ENCODE data around the gene GJA8. TPM values are rescaled to one million over a fixed set of nuclear protein-coding genes. Genes with fewer than 3 reads are reported as not detected.
"Not testable (repeated sequence)": the region's sequence is repeated elsewhere in the genome, so short reads cannot be mapped to it uniquely, and the experiment has no call there.

The GJA8 gene
- total RNA-seq, result not detected

GRCh38 chr1:147902253-147902845 is at the start of gene GJA8:
Gene GJA8 (plus strand): TSS chr1:147902795. CDS start chr1:147907956, 5,161 bp downstream.
- H3K27ac Mint-ChIP-seq, result no peak within 1 kb of the TSS
- no peaks in the 10 kb centered on the region for H3K9me3 Mint-ChIP-seq (ENCODE audit: low read depth)
- peaks cover 7% of the 10 kb centered on the region for H3K27me3 Mint-ChIP-seq
- H3K36me3 Mint-ChIP-seq, result no peaks in the 10 kb centered on the region
- H3K4me3 Mint-ChIP-seq, result no peak within 1 kb of the TSS
- peaks cover 15% of the 10 kb centered on the region for H3K4me1 Mint-ChIP-seq
- DNase-seq (no peak), ATAC-seq (no peak)
- CTCF ChIA-PET, result interaction anchor here (2.7 kb wide), 1 partner anchor 10 kb away, joined by 20 read pairs; no protein-coding TSS in a partner anchor

GRCh38 chr1:147853391-147853790 is 49.2 kb upstream of the GJA8 start:
- no peaks in the 10 kb centered on the region for H3K36me3 Mint-ChIP-seq
- H3K4me3 Mint-ChIP-seq, result no peak overlapping the region
- peaks cover 5% of the 10 kb centered on the region for H3K4me1 Mint-ChIP-seq
- CTCF ChIA-PET, result no interaction called here
- DNase-seq (no peak), ATAC-seq (no peak)
- no peak overlapping the region for H3K27ac Mint-ChIP-seq
- H3K27me3 Mint-ChIP-seq, result peaks cover 31% of the 10 kb centered on the region
- H3K9me3 Mint-ChIP-seq (ENCODE audit: low read depth), result no peaks in the 10 kb centered on the region

GRCh38 chr1:147854989-147855388 is 47.6 kb upstream of the GJA8 start:
- H3K27ac Mint-ChIP-seq; ATAC-seq; H3K9me3 Mint-ChIP-seq (ENCODE audit: low read depth); H3K36me3 Mint-ChIP-seq; H3K4me1 Mint-ChIP-seq; H3K4me3 Mint-ChIP-seq; CTCF ChIA-PET; DNase-seq: not testable (repeated sequence)
- peaks cover 43% of the 10 kb centered on the region for H3K27me3 Mint-ChIP-seq

GRCh38 chr1:147855996-147856395 is 46.6 kb upstream of the GJA8 start:
- H3K9me3 Mint-ChIP-seq (ENCODE audit: low read depth); ATAC-seq; CTCF ChIA-PET; H3K4me1 Mint-ChIP-seq; H3K36me3 Mint-ChIP-seq; H3K27ac Mint-ChIP-seq; DNase-seq; H3K4me3 Mint-ChIP-seq: not testable (repeated sequence)
- H3K27me3 Mint-ChIP-seq, result peaks cover 46% of the 10 kb centered on the region

- H3K27me3 Mint-ChIP-seq, result peaks cover 35% of the 10 kb centered on the region
- H3K9me3 Mint-ChIP-seq (ENCODE audit: low read depth); H3K27ac Mint-ChIP-seq; H3K4me1 Mint-ChIP-seq; DNase-seq; CTCF ChIA-PET; H3K4me3 Mint-ChIP-seq; H3K36me3 Mint-ChIP-seq; ATAC-seq: not testable (repeated sequence)
Measured at GRCh38 chr1:147867204-147867603, 35.4 kb upstream of the GJA8 start.

- CTCF ChIA-PET, result no interaction called here
- no peak overlapping the region for H3K27ac Mint-ChIP-seq
- H3K36me3 Mint-ChIP-seq, result no peaks in the 10 kb centered on the region
- H3K27me3 Mint-ChIP-seq, result peaks cover 25% of the 10 kb centered on the region
- DNase-seq (no peak), ATAC-seq (no peak)
- H3K4me3 Mint-ChIP-seq, result no peak overlapping the region
- no peaks in the 10 kb centered on the region for H3K9me3 Mint-ChIP-seq (ENCODE audit: low read depth)
- no peaks in the 10 kb centered on the region for H3K4me1 Mint-ChIP-seq
Measured at GRCh38 chr1:147878022-147878421, 24.6 kb upstream of the GJA8 start.

- no peak overlapping the region for H3K4me3 Mint-ChIP-seq
- CTCF ChIA-PET, result no interaction called here
- H3K27me3 Mint-ChIP-seq, result peaks cover 32% of the 10 kb centered on the region
- no peak overlapping the region for H3K27ac Mint-ChIP-seq
- no peak for ATAC-seq
- no peak for DNase-seq
- no peaks in the 10 kb centered on the region for H3K36me3 Mint-ChIP-seq
- H3K9me3 Mint-ChIP-seq (ENCODE audit: low read depth), result no peaks in the 10 kb centered on the region
- no peaks in the 10 kb centered on the region for H3K4me1 Mint-ChIP-seq
Measured at GRCh38 chr1:147879911-147880310, 22.7 kb upstream of the GJA8 start.

GRCh38 chr1:147882535-147882934 is 20.1 kb upstream of the GJA8 start:
- CTCF ChIA-PET, result interaction anchor here (1.1 to 1.3 kb wide), 2 partner anchors 9 to 10 kb away, joined by 3 to 8 read pairs; no protein-coding TSS in a partner anchor

GRCh38 chr1:147890177-147890790 is 12.3 kb upstream of the GJA8 start:
- peaks cover 16% of the 10 kb centered on the region for H3K27me3 Mint-ChIP-seq
- peak; percentile 73 for DNase-seq
- no peaks in the 10 kb centered on the region for H3K36me3 Mint-ChIP-seq
- no peak overlapping the region for H3K4me3 Mint-ChIP-seq
- H3K4me1 Mint-ChIP-seq, result no peaks in the 10 kb centered on the region
- ATAC-seq, result peak; percentile 92
- CTCF ChIA-PET, result interaction anchor here (0.8 to 2.7 kb wide), 8 partner anchors 167 to 617 kb away, joined by 3 to 9 read pairs (median 5); no protein-coding TSS in a partner anchor
- H3K9me3 Mint-ChIP-seq (ENCODE audit: low read depth), result no peaks in the 10 kb centered on the region
- no peak overlapping the region for H3K27ac Mint-ChIP-seq

More at GRCh38 chr1:147882535-147882934, 20.1 kb upstream of the GJA8 start:
- H3K36me3 Mint-ChIP-seq, result no peaks in the 10 kb centered on the region
- ATAC-seq, result no peak
- no peak overlapping the region for H3K4me3 Mint-ChIP-seq
- peaks cover 24% of the 10 kb centered on the region for H3K27me3 Mint-ChIP-seq
- H3K4me1 Mint-ChIP-seq, result no peaks in the 10 kb centered on the region
- DNase-seq, result no peak
- H3K27ac Mint-ChIP-seq, result no peak overlapping the region
- H3K9me3 Mint-ChIP-seq (ENCODE audit: low read depth), result no peaks in the 10 kb centered on the region

- no peak overlapping the region for H3K4me3 Mint-ChIP-seq
- H3K9me3 Mint-ChIP-seq (ENCODE audit: low read depth), result no peaks in the 10 kb centered on the region
- CTCF ChIA-PET, result interaction anchor here (1.4 to 3.3 kb wide), 6 partner anchors 167 to 617 kb away, joined by 4 to 24 read pairs (median 8); no protein-coding TSS in a partner anchor
- no peaks in the 10 kb centered on the region for H3K36me3 Mint-ChIP-seq
- DNase-seq (no peak), ATAC-seq (no peak)
- H3K4me1 Mint-ChIP-seq, result no peaks in the 10 kb centered on the region
- no peak overlapping the region for H3K27ac Mint-ChIP-seq
- H3K27me3 Mint-ChIP-seq, result peaks cover 19% of the 10 kb centered on the region
Measured at GRCh38 chr1:147891088-147891487, 11.5 kb upstream of the GJA8 start.

- no peaks in the 10 kb centered on the region for H3K4me1 Mint-ChIP-seq
- no peak overlapping the region for H3K4me3 Mint-ChIP-seq
- H3K27ac Mint-ChIP-seq, result no peak overlapping the region
- H3K9me3 Mint-ChIP-seq (ENCODE audit: low read depth), result no peaks in the 10 kb centered on the region
- H3K36me3 Mint-ChIP-seq, result no peaks in the 10 kb centered on the region
- ATAC-seq (peak; percentile 57), DNase-seq (no peak)
- H3K27me3 Mint-ChIP-seq, result peaks cover 14% of the 10 kb centered on the region
- CTCF ChIA-PET, result interaction anchor here (0.7 to 3.3 kb wide), 38 partner anchors 9 to 618 kb away, joined by 3 to 24 read pairs (median 4); partner anchors contain the start of gene GJA8
Measured at GRCh38 chr1:147892216-147892615, 10.4 kb upstream of the GJA8 start.

- CTCF ChIA-PET, result interaction anchor here (0.7 to 3.3 kb wide), 42 partner anchors 9 to 619 kb away, joined by 3 to 24 read pairs (median 4); partner anchors contain the start of gene GJA8
- no peaks in the 10 kb centered on the region for H3K36me3 Mint-ChIP-seq
- no peaks in the 10 kb centered on the region for H3K9me3 Mint-ChIP-seq (ENCODE audit: low read depth)
- no peak overlapping the region for H3K27ac Mint-ChIP-seq
- peak; percentile 45 for DNase-seq
- no peak for ATAC-seq
- no peak overlapping the region for H3K4me3 Mint-ChIP-seq
- H3K27me3 Mint-ChIP-seq, result peaks cover 10% of the 10 kb centered on the region
- H3K4me1 Mint-ChIP-seq, result no peaks in the 10 kb centered on the region
Measured at GRCh38 chr1:147892731-147893214, 9.8 kb upstream of the GJA8 start.

- CTCF ChIA-PET, result interaction anchor here (0.7 to 1.0 kb wide), 2 partner anchors 9 to 253 kb away, joined by 3 to 4 read pairs; no protein-coding TSS in a partner anchor
- Mint-ChIP-seq H3K27me3 (peaks cover 12% of the 10 kb centered on the region), H3K4me3 (no peak overlapping the region), H3K36me3 (no peaks in the 10 kb centered on the region), H3K9me3 (ENCODE audit: low read depth) (no peaks in the 10 kb centered on the region), H3K27ac (no peak overlapping the region), H3K4me1 (no peaks in the 10 kb centered on the region)
- no peak for DNase-seq
- no peak for ATAC-seq
Measured at GRCh38 chr1:147895123-147895522, 7.5 kb upstream of the GJA8 start.
